ENCODE data around the gene PCID2.

PCID2 gene

DNA sequence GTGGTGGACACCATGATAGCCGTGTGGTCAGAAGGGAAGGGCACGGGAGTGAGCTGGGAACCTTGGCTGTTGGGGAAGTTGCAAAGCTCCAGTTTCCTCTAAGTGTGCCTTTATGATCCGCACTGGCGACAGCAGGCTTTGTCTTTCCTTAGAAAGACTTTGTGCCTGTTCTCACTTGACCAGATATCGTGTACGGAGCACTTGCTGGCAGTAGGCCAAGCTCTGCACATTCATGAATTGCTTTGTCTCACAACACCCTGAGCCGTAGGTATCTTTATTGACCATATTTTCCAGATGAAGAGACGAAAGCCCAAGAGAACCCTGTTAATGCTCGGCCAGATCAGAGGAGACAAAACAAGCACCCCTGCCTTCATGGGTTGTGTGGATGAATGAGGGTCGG is 16.0 kb upstream of the PCID2 start:
- peaks cover 57% of the 10 kb centered on the region for H3K36me3 Mint-ChIP-seq (ENCODE audit: low read depth)
- H3K27ac Mint-ChIP-seq: no peak overlapping the region
- H3K27me3 Mint-ChIP-seq (ENCODE audit: low read depth): no peaks in the 10 kb centered on the region
- no peaks in the 10 kb centered on the region for H3K4me1 Mint-ChIP-seq
- H3K9me3 Mint-ChIP-seq: no peaks in the 10 kb centered on the region
- no peak for TF ChIP-seq CTCF (IDR thresholded peaks at IDR 0.05; ENCODE audit: unreplicated experiment in 3 of 3)
- H3K4me3 Mint-ChIP-seq: no peak overlapping the region

DNA sequence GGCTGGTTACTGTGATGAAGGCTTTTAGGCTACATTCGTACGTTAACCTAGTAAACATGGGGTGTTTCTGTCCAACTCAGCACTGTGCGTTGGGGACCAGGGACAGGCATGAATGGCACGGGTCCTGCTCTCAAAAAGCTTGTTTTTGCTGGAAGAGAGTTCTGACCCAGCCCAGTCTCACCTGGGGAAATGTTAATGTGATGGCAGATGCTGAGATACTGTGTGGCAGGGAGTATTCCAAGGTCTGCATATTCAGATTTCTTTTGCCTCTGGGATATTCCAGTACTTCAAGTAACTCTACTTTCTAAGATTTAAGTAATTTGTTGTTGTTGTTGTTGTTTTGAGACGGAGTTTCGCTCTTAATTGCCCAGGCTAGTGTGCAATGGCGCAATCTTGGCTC is 14.6 kb upstream of the PCID2 start:
- H3K9me3 Mint-ChIP-seq: no peaks in the 10 kb centered on the region
- H3K36me3 Mint-ChIP-seq (ENCODE audit: low read depth): peaks cover 45% of the 10 kb centered on the region
- H3K27me3 Mint-ChIP-seq (ENCODE audit: low read depth): no peaks in the 10 kb centered on the region
- no peak overlapping the region for H3K4me3 Mint-ChIP-seq
- no peak overlapping the region for H3K27ac Mint-ChIP-seq
- no peak for TF ChIP-seq CTCF (IDR thresholded peaks at IDR 0.05; ENCODE audit: unreplicated experiment in 3 of 3)
- no peaks in the 10 kb centered on the region for H3K4me1 Mint-ChIP-seq

GRCh38 chr13:113220877-113221276 is 12.4 kb upstream of the PCID2 start:
- Mint-ChIP-seq H3K4me3 (no peak overlapping the region), H3K27ac (no peak overlapping the region), H3K4me1 (no peaks in the 10 kb centered on the region), H3K36me3 (ENCODE audit: low read depth) (peaks cover 30% of the 10 kb centered on the region), H3K27me3 (ENCODE audit: low read depth) (no peaks in the 10 kb centered on the region), H3K9me3 (no peaks in the 10 kb centered on the region)
- no peak for TF ChIP-seq CTCF (IDR thresholded peaks at IDR 0.05; ENCODE audit: unreplicated experiment in 3 of 3)

- H3K4me3 Mint-ChIP-seq: no peak overlapping the region
- no peaks in the 10 kb centered on the region for H3K9me3 Mint-ChIP-seq
- no peak overlapping the region for H3K27ac Mint-ChIP-seq
- TF ChIP-seq CTCF (IDR thresholded peaks at IDR 0.05; ENCODE audit: unreplicated experiment in 3 of 3): no peak
- H3K27me3 Mint-ChIP-seq (ENCODE audit: low read depth): no peaks in the 10 kb centered on the region
- peaks cover 30% of the 10 kb centered on the region for H3K36me3 Mint-ChIP-seq (ENCODE audit: low read depth)
- no peaks in the 10 kb centered on the region for H3K4me1 Mint-ChIP-seq
These were observed 11.7 kb upstream of the PCID2 start for GRCh38 chr13:113220141-113220598.

DNA sequence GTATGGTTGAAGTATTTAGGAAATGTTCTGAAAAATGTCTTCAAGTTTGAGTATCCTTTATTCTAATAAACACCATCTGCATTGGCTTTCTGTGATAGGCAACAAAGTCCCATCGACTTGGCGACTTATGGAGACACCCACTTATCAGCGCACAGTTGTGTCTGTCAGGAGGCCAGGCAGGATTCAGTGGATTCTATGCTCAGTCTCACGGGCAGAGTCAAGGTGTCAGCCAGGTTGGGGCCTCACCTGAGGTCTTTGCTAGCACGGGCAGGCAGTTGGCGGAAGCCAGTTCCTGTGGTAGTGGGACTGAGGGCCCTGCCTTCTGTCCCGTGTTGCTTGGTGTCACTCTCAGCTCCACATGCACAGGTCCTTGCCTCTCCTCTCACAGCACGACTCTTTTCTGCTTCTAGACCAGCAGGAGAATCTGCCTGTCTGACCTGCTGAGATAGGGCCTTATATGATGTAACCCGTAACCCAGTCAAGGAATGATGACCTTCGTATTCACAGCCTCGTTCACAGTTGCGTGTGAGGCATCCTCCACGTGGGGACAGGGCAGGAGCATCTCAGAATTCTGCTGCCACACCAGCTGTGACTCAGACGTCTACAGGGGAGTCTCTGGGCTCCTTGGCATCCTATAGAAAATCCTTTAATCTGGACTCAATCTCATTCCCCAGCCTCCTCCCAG is 10.9 kb upstream of the PCID2 start:
- H3K27ac Mint-ChIP-seq: no peak overlapping the region
- H3K27me3 Mint-ChIP-seq (ENCODE audit: low read depth): no peaks in the 10 kb centered on the region
- H3K36me3 Mint-ChIP-seq (ENCODE audit: low read depth): peaks cover 23% of the 10 kb centered on the region
- no peaks in the 10 kb centered on the region for H3K4me1 Mint-ChIP-seq
- H3K9me3 Mint-ChIP-seq: no peaks in the 10 kb centered on the region
- no peak for TF ChIP-seq CTCF (IDR thresholded peaks at IDR 0.05; ENCODE audit: unreplicated experiment in 3 of 3)
- no peak overlapping the region for H3K4me3 Mint-ChIP-seq

GRCh38 chr13:113218586-113218985 is 10.1 kb upstream of the PCID2 start:
- H3K9me3 Mint-ChIP-seq: no peaks in the 10 kb centered on the region

More at GRCh38 chr13:113218586-113218985, 10.1 kb upstream of the PCID2 start:
- Mint-ChIP-seq H3K27me3 (ENCODE audit: low read depth) (no peaks in the 10 kb centered on the region), H3K27ac (no peak overlapping the region), H3K36me3 (ENCODE audit: low read depth) (peaks cover 20% of the 10 kb centered on the region), H3K4me3 (no peak overlapping the region), H3K4me1 (no peaks in the 10 kb centered on the region)
- TF ChIP-seq CTCF (IDR thresholded peaks at IDR 0.05; ENCODE audit: unreplicated experiment in 3 of 3): no peak

All from nephron (organoid).